Activated CD8-positive, alpha-beta memory T cell treated with anti-CD3 and anti-CD28 coated beads for 4 hours (primary cell): ENCODE measurements around the gene CTSS.
"Not testable (repeated sequence)": the region's sequence is repeated elsewhere in the genome, so short reads cannot be mapped to it uniquely, and the experiment has no call there.

Source experiments
- DNase-seq, 2 donors: peaks; one replicate each; pipeline ENCODE4 v3.0.0-alpha.2; 2020; ENCODE audit warnings: low read depth in 2 of 2

The CTSS gene

DNA sequence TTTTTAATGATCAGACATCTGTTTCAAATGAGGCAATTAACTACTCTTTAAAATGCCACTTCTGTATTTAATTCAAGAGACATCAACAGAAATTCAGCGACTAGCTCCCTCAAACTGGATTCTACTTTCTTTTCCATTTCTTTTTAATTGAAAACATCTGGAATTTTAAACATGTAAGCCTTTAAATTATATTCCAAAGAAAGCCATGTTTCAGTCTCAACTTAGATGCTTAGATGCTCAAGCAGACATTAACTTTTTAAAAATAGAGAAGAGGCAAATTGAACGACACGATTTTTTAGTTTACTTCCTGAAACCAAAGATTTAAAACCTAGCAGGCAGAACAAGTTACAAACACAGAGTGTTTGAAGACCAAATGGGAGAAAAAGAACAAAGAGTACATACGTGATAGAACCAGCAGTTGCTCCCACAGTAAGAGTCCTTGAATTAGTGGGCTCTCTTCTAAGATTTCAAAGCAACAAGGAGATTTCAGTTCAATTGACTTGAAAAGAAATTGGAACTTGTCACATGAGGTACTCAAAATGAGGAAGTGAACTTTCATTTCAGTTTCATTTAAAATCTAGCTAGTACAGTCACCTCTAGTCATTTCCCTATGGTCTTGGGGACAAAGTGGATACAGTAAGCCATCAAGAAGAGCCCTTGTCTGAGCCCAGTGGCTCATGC is at the start of gene CTSS:
CTSS (minus strand) TSS at position 483 of the 681 bp plus-strand sequence. CDS start 1,015 bp downstream, outside the sequence.
- no peak for DNase-seq

GRCh38 chr1:150813028-150813707 is 47.6 kb upstream of the CTSS start:
- no peak for DNase-seq

- DNase-seq: no peak
Measured at GRCh38 chr1:150810958-150811659, 45.5 kb upstream of the CTSS start.

DNA sequence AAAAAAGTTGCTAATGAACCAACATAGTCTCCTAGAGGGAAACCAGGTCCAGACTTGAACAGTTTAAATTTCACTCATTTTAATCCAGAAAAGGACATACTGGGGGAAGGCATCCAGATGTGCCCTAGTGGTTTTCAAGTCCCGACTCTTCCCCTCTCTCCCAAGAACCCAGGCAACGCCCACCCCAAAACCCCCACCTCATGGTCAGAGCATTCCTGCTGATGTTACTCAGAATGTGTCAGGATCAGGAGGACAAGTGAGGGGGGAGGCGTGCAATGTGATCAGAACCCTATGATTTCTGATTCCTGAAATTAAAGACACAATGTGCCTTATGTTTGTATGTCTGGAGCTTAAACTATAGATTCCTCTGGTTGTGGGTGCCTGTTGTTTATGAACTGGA is 44.1 kb upstream of the CTSS start:
- no peak for DNase-seq

DNA sequence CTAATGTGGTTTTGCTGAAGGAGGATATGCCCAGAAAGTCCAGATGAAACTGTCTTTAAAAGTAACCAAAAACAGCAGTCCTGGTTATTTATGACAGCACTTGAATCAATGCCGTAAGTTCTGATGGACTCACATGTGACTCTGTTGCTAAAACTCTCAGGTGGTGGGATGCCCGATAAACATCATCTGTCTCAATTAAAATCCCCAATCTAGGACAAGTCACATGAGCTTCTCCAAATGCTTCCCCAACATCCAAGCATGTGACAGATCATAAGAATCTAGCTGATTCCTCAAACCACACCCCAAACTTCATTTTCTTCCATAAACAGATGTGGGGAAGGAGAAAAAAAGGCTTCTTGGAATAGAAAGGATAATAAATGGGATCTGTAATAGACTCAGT is 43.3 kb upstream of the CTSS start:
- no peak for DNase-seq

GRCh38 chr1:150808121-150808520 is 42.5 kb upstream of the CTSS start, which contains the start of gene CTSK:
CTSK (minus strand) TSS chr1:150808260; CDS start chr1:150806805, 1,455 bp downstream.
- DNase-seq: no peak

- no peak for DNase-seq
Measured at GRCh38 chr1:150807249-150808023, 41.9 kb upstream of the CTSS start.

DNA sequence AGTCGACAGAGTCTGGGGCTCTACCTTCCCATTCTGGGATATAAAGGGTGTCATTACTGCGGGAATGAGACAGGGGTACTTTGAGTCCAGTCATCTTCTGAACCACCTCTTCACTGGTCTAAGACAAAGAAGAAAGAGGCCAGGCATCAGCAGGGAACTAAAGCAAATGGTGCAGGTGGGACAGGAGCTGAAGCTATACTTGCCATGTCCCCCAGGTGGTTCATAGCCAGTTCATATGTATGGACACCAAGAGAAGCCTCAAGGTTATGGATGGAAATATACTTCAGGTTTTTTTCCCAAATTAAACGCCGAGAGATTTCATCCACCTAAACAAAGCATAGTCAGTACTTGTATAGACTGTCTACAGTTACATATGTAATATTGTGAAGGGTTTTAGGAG is 40.3 kb upstream of the CTSS start:
- DNase-seq: no peak

DNA sequence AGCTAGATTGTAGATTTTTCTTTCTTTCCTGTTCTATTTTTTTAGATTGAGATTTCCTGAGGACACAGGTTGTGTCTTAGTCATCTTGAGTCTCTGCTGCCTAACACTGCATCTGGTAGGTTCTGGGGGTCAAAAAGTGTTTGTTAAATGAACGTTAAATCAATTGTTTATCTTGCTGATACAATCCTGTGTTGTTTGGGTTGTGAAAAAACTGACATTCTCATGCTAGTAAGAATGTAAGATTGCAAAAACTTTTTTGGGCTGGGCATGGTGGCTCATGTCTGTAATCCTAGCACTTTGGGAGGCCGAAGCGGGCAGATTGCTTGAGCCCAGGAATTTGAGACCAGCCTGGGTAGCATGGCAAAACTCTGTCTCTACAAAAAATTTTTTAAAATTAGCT is 39.1 kb upstream of the CTSS start:
- DNase-seq: no peak

DNA sequence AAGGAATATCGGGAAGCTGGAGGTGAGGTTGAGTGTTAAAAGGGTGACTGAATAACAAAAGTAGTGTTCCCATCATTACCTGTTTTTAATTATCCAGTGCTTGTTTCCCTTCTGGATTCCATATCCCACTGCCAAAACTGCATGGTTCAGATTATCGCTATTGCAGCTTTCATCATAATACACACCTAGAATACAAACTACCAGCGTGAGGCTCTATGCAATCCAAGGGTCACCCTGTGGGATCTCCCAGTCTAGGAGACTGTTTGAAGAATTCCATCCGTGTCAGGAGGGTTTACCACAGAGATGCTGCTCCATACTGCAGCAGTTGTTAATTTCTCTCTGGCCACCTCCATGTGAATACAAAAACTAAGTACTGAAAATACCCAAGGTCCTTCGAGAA is 33.5 kb upstream of the CTSS start:
- DNase-seq: no peak

GRCh38 chr1:150798525-150798924 is 32.9 kb upstream of the CTSS start:
- DNase-seq: no peak

DNA sequence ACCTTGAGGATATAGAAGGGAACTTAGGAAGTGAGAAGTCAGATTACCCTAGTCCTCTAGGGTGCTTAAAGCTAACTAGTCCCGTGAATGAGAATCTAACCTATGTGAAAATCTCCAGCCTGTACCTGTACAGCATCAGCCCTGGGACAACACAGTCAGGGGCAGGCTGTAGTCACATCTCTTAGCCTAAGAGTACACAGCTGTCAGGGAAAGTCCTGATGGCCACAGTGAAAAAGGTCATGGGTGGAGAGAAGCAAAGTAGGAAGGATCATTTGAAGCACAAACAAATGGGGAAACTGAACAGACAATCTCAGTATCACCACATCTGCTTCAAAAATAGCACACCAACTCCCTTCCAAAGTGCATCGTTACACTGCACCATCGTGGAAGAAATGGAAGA is 30.8 kb upstream of the CTSS start:
- no peak for DNase-seq

- not testable (repeated sequence) for DNase-seq
Measured at GRCh38 chr1:150793778-150794177, 28.2 kb upstream of the CTSS start.

DNA sequence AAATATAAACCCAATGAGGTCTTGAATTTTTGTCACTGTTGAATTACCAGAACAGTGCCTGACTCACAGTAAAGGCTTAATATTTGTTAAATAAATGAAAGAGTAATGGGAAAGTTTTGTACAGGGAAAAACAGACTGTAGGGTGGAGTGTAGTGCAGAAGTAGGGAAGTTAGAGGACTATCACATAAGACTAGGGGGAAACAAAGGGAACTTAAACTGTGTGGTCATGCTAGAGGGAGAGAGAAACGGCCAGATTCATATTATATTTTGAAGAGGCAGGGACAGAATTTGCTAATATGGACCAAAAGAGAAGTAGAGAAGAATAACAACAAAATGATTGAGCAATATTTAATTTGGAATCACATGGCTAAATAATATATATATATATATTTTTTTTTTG is 27.6 kb upstream of the CTSS start:
- DNase-seq: no peak

- no peak for DNase-seq
Measured at GRCh38 chr1:150791585-150791984, 26.0 kb upstream of the CTSS start.

DNA sequence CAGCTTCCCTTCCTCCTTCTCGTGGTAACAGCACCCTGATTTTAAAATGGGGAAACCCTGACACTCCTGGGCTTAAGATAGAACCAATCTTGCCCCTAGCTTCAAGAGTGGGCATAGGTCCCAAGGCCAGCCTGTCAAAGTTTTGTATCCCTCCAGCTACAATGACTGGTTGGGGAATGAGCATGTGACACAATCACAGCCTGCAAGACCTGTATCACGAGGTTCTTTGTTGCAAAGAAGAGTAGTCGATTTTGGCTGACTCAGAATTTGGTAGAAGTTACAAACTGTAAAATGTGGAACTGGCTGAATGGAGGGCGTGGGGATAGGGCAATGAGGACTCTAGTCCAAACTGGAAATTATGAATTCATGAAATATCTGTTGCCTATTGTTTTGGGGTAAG is 23.8 kb upstream of the CTSS start:
- DNase-seq: no peak

DNA sequence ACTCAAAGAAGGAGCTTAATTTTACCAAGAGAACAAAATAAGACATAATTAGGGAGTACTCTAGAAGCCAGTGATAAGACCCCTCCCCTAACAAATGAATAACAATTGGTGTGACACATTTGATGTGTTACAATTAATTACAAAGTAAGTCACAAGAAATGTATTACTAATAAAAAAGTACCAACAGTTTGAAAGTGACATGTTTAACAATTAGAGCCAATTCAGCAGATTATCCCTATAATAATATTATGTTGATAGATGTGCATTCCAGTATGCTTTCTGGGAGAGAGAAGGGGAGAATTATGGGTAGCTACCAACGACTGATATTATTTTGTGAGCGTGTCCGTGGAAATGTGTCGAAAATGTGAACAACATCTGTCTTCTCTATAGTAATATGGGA is 23.4 kb upstream of the CTSS start:
- no peak for DNase-seq

DNA sequence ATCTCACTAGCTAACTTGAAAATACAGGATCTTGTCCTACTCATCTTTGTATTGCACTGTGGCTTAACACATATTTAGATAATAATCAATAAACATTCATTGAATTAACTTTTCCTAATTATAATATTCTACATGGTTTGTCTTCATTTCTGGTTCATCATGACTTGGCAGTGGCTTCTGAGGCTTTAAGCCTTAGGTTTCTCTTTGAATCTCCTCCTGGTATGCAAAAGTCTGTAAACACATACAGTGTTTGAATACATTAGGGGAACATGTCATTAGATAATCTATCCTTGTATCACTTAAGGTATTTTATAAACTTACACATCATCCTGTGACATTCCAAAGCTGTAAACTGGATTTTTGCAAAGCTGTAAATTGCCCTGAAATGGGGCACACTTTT is 21.9 kb upstream of the CTSS start:
- no peak for DNase-seq

- no peak for DNase-seq
Measured at GRCh38 chr1:150780510-150780909, 14.9 kb upstream of the CTSS start.

DNA sequence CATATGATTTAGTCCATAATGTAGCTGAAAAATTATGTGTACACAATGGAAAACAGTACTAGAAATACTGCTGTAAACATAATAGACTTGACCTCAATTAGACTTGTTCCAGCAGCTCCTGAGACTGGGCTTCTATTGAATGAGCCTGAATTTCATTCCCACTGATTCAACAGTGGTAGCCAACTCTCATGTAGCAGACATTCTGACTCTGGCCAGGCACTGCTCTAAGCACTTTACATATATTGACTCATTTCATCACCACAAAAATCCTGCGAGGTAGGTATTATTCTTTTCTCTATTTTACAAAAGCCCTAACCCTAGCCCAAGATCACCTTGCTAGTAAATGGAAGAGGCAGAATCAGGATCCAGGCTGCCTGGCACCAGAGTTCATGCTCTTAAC is 12.8 kb upstream of the CTSS start:
- no peak for DNase-seq

DNA sequence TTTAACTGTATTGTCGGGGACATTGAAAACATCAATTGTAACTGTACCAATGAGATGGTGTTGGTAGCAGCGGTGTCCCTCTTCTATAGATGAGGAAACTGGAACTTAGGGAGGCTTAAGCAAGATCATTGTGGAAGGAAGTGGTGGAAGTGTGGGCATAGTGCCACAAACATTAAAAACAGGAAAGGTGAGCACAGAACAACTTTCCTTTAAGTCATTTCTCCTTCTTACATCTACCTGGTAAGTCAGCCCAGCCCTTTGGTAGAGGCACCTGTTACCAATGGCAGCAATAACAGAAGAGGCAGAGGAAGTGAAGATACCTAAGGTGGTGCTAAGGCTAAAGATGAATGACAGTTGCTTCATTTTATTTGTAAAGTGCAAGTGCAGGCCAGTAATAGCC is 12.0 kb upstream of the CTSS start:
- no peak for DNase-seq

GRCh38 chr1:150775931-150776505 is 10.4 kb upstream of the CTSS start:
- DNase-seq: not testable (repeated sequence)
